Measurements from ENCODE around the gene SCAF11. TPM values are rescaled to one million over a fixed set of nuclear protein-coding genes. Genes with fewer than 3 reads are reported as not detected.

Gene SCAF11
- total and polyA plus RNA-seq, 5 donors from 2014 or later, result 81.5 to 171 (median 83.9) TPM

GRCh38 chr12:45887544-45887943 is 102.8 kb downstream of the SCAF11 start:
- Mint-ChIP-seq H3K36me3 (peaks cover 42% of the 10 kb centered on the region), H3K27ac (no peak overlapping the region)
- no peak for ATAC-seq (ENCODE audit: low read depth in 2 of 2)

GRCh38 chr12:45886685-45887084 is 103.7 kb downstream of the SCAF11 start:
- no peak overlapping the region for H3K27ac ChIP-seq (ENCODE audit: insufficient read depth, low read length, poor library complexity, severe bottlenecking)
- DNase-seq (no peak), ATAC-seq (ENCODE audit: low read depth in 2 of 2) (no peak)
- no peak overlapping the region for H3K4me3 ChIP-seq (ENCODE audit: low read depth, low read length)
- H3K27ac Mint-ChIP-seq, result no peak overlapping the region
- H3K9me3 ChIP-seq (ENCODE audit: control insufficient read depth in 2 of 2, low read length in 2 of 2), result peaks cover 6 to 13% of the 10 kb centered on the region in 2 experiments
- H3K27me3 ChIP-seq (ENCODE audit: control insufficient read depth, insufficient read depth, low read length), result no peaks in the 10 kb centered on the region
- peaks cover 0 to 8% (median 0%) of the 10 kb centered on the region in 7 donors for H3K9me3 Mint-ChIP-seq
- H3K4me1 ChIP-seq (ENCODE audit: control insufficient read depth, insufficient read depth, low read length, poor library complexity, severe bottlenecking), result peaks cover 5% of the 10 kb centered on the region
- peaks cover 46% of the 10 kb centered on the region for H3K36me3 Mint-ChIP-seq
- H3K4me1 Mint-ChIP-seq, result peaks cover 6 to 26% (median 18%) of the 10 kb centered on the region in 4 donors
- H3K36me3 ChIP-seq (ENCODE audit: control insufficient read depth, insufficient read depth, low read length), result peaks cover 39% of the 10 kb centered on the region
- no peaks in the 10 kb centered on the region for H3K27me3 Mint-ChIP-seq
- no peak overlapping the region for H3K4me3 Mint-ChIP-seq

More at GRCh38 chr12:45887544-45887943, 102.8 kb downstream of the SCAF11 start:
- peaks cover 36% of the 10 kb centered on the region for H3K36me3 ChIP-seq (ENCODE audit: control insufficient read depth, insufficient read depth, low read length)
- Mint-ChIP-seq H3K27me3 (no peaks in the 10 kb centered on the region), H3K9me3 (peaks cover 0 to 8% (median 0%) of the 10 kb centered on the region in 7 donors), H3K4me3 (no peak overlapping the region), H3K4me1 (peaks cover 10 to 25% (median 18%) of the 10 kb centered on the region in 4 donors)
- no peak overlapping the region for H3K27ac ChIP-seq (ENCODE audit: insufficient read depth, low read length, poor library complexity, severe bottlenecking)
- H3K4me3 ChIP-seq (ENCODE audit: low read depth, low read length), result no peak overlapping the region
- peaks cover 9% of the 10 kb centered on the region for H3K4me1 ChIP-seq (ENCODE audit: control insufficient read depth, insufficient read depth, low read length, poor library complexity, severe bottlenecking)
- DNase-seq, result no peak
- no peaks in the 10 kb centered on the region for H3K27me3 ChIP-seq (ENCODE audit: control insufficient read depth, insufficient read depth, low read length)
- peaks cover 6 to 13% of the 10 kb centered on the region in 2 experiments for H3K9me3 ChIP-seq (ENCODE audit: control insufficient read depth in 2 of 2, low read length in 2 of 2)

GRCh38 chr12:45883187-45883586 is 107.2 kb downstream of the SCAF11 start:
- no peak overlapping the region for H3K4me3 ChIP-seq (ENCODE audit: low read depth, low read length)
- no peak overlapping the region for H3K27ac Mint-ChIP-seq
- H3K36me3 Mint-ChIP-seq, result peaks cover 47% of the 10 kb centered on the region
- no peaks in the 10 kb centered on the region for H3K27me3 ChIP-seq (ENCODE audit: control insufficient read depth, insufficient read depth, low read length)
- DNase-seq (no peak), ATAC-seq (ENCODE audit: low read depth in 2 of 2) (no peak)
- H3K4me3 Mint-ChIP-seq, result no peak overlapping the region
- H3K27me3 Mint-ChIP-seq, result no peaks in the 10 kb centered on the region
- H3K27ac ChIP-seq (ENCODE audit: insufficient read depth, low read length, poor library complexity, severe bottlenecking), result no peak overlapping the region
- peaks cover 0 to 8% (median 0%) of the 10 kb centered on the region in 7 donors for H3K9me3 Mint-ChIP-seq
- H3K36me3 ChIP-seq (ENCODE audit: control insufficient read depth, insufficient read depth, low read length), result peaks cover 40% of the 10 kb centered on the region
- peaks cover 22% of the 10 kb centered on the region for H3K4me1 ChIP-seq (ENCODE audit: control insufficient read depth, insufficient read depth, low read length, poor library complexity, severe bottlenecking)
- H3K9me3 ChIP-seq (ENCODE audit: control insufficient read depth in 2 of 2, low read length in 2 of 2), result peaks cover 6 to 13% of the 10 kb centered on the region in 2 experiments
- H3K4me1 Mint-ChIP-seq, result peaks cover 19 to 42% (median 39%) of the 10 kb centered on the region in 4 donors

- peaks cover 36% of the 10 kb centered on the region for H3K36me3 ChIP-seq (ENCODE audit: control insufficient read depth, insufficient read depth, low read length)
- peaks cover 31 to 65% (median 54%) of the 10 kb centered on the region in 4 donors for H3K4me1 Mint-ChIP-seq
- ATAC-seq (ENCODE audit: low read depth in 2 of 2), result no peak
Measured at GRCh38 chr12:45880533-45880932, 109.8 kb downstream of the SCAF11 start.

GRCh38 chr12:45879363-45879895 is 110.9 kb downstream of the SCAF11 start:
- H3K36me3 Mint-ChIP-seq, result peaks cover 46% of the 10 kb centered on the region
- peaks cover 0 to 4% (median 0%) of the 10 kb centered on the region in 7 donors for H3K9me3 Mint-ChIP-seq
- H3K4me1 Mint-ChIP-seq, result peaks cover 31 to 70% (median 56%) of the 10 kb centered on the region in 4 donors
- no peak for ATAC-seq (ENCODE audit: low read depth in 2 of 2)
- Histone ChIP-seq H3K4me3 (ENCODE audit: low read depth, low read length) (peak overlapping the region; percentile 70), H3K36me3 (ENCODE audit: control insufficient read depth, insufficient read depth, low read length) (peaks cover 37% of the 10 kb centered on the region), H3K9me3 (ENCODE audit: control insufficient read depth in 2 of 2, low read length in 2 of 2) (peaks cover 0 to 1% of the 10 kb centered on the region in 2 experiments), H3K4me1 (ENCODE audit: control insufficient read depth, insufficient read depth, low read length, poor library complexity, severe bottlenecking) (peaks cover 24% of the 10 kb centered on the region), H3K27ac (ENCODE audit: insufficient read depth, low read length, poor library complexity, severe bottlenecking) (peak overlapping the region; percentile 76), H3K27me3 (ENCODE audit: control insufficient read depth, insufficient read depth, low read length) (no peaks in the 10 kb centered on the region)
- no peaks in the 10 kb centered on the region for H3K27me3 Mint-ChIP-seq
- no peak for DNase-seq
- H3K4me3 Mint-ChIP-seq, result peak overlapping the region; percentile 63 to 74 (median 66)
- peak overlapping the region; percentile 52 to 95 (median 78) for H3K27ac Mint-ChIP-seq

More at GRCh38 chr12:45880533-45880932, 109.8 kb downstream of the SCAF11 start:
- Histone ChIP-seq H3K4me3 (ENCODE audit: low read depth, low read length) (peak overlapping the region; percentile 27), H3K27ac (ENCODE audit: insufficient read depth, low read length, poor library complexity, severe bottlenecking) (no peak overlapping the region), H3K4me1 (ENCODE audit: control insufficient read depth, insufficient read depth, low read length, poor library complexity, severe bottlenecking) (peaks cover 24% of the 10 kb centered on the region), H3K9me3 (ENCODE audit: control insufficient read depth in 2 of 2, low read length in 2 of 2) (peaks cover 6 to 11% of the 10 kb centered on the region in 2 experiments), H3K27me3 (ENCODE audit: control insufficient read depth, insufficient read depth, low read length) (no peaks in the 10 kb centered on the region)
- peaks cover 44% of the 10 kb centered on the region for H3K36me3 Mint-ChIP-seq
- no peak overlapping the region for H3K27ac Mint-ChIP-seq
- DNase-seq, result no peak
- H3K4me3 Mint-ChIP-seq, result no peak overlapping the region
- no peaks in the 10 kb centered on the region for H3K27me3 Mint-ChIP-seq
- H3K9me3 Mint-ChIP-seq, result peaks cover 0 to 3% (median 0%) of the 10 kb centered on the region in 7 donors

- Histone ChIP-seq H3K27me3 (ENCODE audit: control insufficient read depth, insufficient read depth, low read length) (no peaks in the 10 kb centered on the region), H3K4me3 (ENCODE audit: low read depth, low read length) (peak overlapping the region; percentile 70), H3K4me1 (ENCODE audit: control insufficient read depth, insufficient read depth, low read length, poor library complexity, severe bottlenecking) (peaks cover 24% of the 10 kb centered on the region), H3K27ac (ENCODE audit: insufficient read depth, low read length, poor library complexity, severe bottlenecking) (peak overlapping the region; percentile 76), H3K36me3 (ENCODE audit: control insufficient read depth, insufficient read depth, low read length) (peaks cover 40% of the 10 kb centered on the region), H3K9me3 (ENCODE audit: control insufficient read depth in 2 of 2, low read length in 2 of 2) (no peaks in the 10 kb centered on the region)
- ATAC-seq (ENCODE audit: low read depth in 2 of 2) (peak; percentile 50 to 73), DNase-seq (peak in 2 of 3 donors; percentile 34 to 79)
- H3K36me3 Mint-ChIP-seq, result peaks cover 52% of the 10 kb centered on the region
- H3K27ac Mint-ChIP-seq, result peak overlapping the region; percentile 52 to 95 (median 78)
- H3K4me1 Mint-ChIP-seq, result peaks cover 31 to 73% (median 58%) of the 10 kb centered on the region in 4 donors
- H3K9me3 Mint-ChIP-seq, result peaks cover 0 to 4% (median 0%) of the 10 kb centered on the region in 7 donors
- no peaks in the 10 kb centered on the region for H3K27me3 Mint-ChIP-seq
- H3K4me3 Mint-ChIP-seq, result peak overlapping the region; percentile 63 to 74 (median 66)
Measured at GRCh38 chr12:45878630-45879255, 111.6 kb downstream of the SCAF11 start.

GRCh38 chr12:45877069-45877468 is 113.3 kb downstream of the SCAF11 start:
- H3K9me3 Mint-ChIP-seq, result peaks cover 0 to 4% (median 0%) of the 10 kb centered on the region in 7 donors

More at GRCh38 chr12:45877069-45877468, 113.3 kb downstream of the SCAF11 start:
- no peaks in the 10 kb centered on the region for H3K27me3 ChIP-seq (ENCODE audit: control insufficient read depth, insufficient read depth, low read length)
- peaks cover 26% of the 10 kb centered on the region for H3K4me1 ChIP-seq (ENCODE audit: control insufficient read depth, insufficient read depth, low read length, poor library complexity, severe bottlenecking)
- no peak overlapping the region for H3K27ac ChIP-seq (ENCODE audit: insufficient read depth, low read length, poor library complexity, severe bottlenecking)
- no peaks in the 10 kb centered on the region for H3K9me3 ChIP-seq (ENCODE audit: control insufficient read depth in 2 of 2, low read length in 2 of 2)
- no peak for ATAC-seq (ENCODE audit: low read depth in 2 of 2)
- Mint-ChIP-seq H3K4me1 (peaks cover 39 to 82% (median 63%) of the 10 kb centered on the region in 4 donors), H3K27ac (peak overlapping the region in 2 of 3 donors; percentile 78 to 82), H3K27me3 (no peaks in the 10 kb centered on the region), H3K4me3 (peak overlapping the region in 1 of 4 donors; percentile 58), H3K36me3 (peaks cover 52% of the 10 kb centered on the region)
- no peak overlapping the region for H3K4me3 ChIP-seq (ENCODE audit: low read depth, low read length)
- no peak for DNase-seq
- peaks cover 41% of the 10 kb centered on the region for H3K36me3 ChIP-seq (ENCODE audit: control insufficient read depth, insufficient read depth, low read length)

Data from CD4-positive, CD25-positive, alpha-beta regulatory T cell (primary cell).